ENCODE measurements around the gene EPG5. TPM values are rescaled to one million over a fixed set of nuclear protein-coding genes. Genes with fewer than 3 reads are reported as not detected.

Gene EPG5
- total RNA-seq, 6 experiments from 2014 or later = 11.6 to 15.2 (median 12.4) TPM

DNA sequence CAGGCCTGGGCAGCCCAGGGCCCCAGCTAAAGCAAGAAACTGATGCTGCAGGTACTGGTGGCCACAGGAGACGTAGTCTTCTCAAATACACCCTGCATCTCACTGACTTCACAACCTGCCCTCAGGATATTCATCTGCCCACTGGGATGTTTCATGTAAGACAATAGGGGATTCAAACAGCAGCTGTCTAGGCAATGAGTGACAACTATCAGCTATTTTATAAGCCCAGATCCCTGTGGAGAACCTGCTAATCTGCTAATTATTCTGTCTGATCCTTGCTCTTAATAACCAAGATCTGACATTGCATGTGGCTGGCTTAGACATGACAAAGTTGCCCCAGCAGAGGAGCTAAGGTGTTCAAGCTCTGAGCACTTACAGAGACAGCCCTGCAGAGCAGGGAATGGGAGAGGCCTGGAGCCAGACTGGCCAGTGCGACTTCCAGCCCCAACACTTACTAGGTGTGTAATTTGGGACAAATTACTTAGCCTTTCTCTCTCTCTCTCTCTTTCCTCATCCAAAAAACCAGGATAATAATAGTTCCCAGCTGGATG, 113.0 kb downstream of the EPG5 start:
- no peak for DNase-seq
- Histone ChIP-seq H3K36me3 (peaks cover 0 to 34% (median 8%) of the 10 kb centered on the region in 4 donors), H3K27me3 (no peaks in the 10 kb centered on the region), H3K4me1 (peaks cover 0 to 13% (median 0%) of the 10 kb centered on the region in 4 donors), H3K27ac (no peak overlapping the region), H3K4me3 (no peak overlapping the region), H3K9me3 (no peaks in the 10 kb centered on the region)
- no peak for ATAC-seq
- TF ChIP-seq POLR2A (IDR thresholded peaks at IDR 0.05) (no peak), CTCF (IDR thresholded peaks at IDR 0.05) (no peak)
- WGBS (ENCODE audit: insufficient coverage, low coverage, low lambda C conversion rate, missing lambda C conversion rate) = 95% methylated on average over 2 of the region's 2 CpGs
- intact Hi-C loops (cut with DNase I) = no loop called here

DNA sequence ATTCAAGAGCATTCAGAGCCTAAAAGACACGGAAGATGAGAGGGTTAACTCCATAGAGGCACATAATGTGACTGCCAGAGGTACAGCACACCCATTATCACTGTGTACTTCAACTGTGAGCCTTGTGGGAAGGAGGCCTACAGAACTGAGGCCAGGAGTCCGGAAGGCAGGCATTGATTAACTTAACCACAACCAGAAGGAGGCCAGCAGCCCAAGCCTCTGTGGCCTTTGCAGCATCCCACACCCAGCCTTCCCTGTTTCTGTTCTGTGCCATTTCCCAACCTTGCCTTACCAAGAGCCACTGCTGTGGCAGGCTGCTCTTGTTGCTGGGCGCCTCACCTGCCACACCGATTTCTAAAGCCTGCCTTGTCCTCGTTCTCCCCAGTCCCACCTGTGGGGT, 114.5 kb downstream of the EPG5 start:
- Histone ChIP-seq H3K36me3 (peaks cover 0 to 20% (median 5%) of the 10 kb centered on the region in 4 donors), H3K27me3 (no peaks in the 10 kb centered on the region), H3K4me1 (peaks cover 0 to 13% (median 0%) of the 10 kb centered on the region in 4 donors), H3K4me3 (no peak overlapping the region), H3K27ac (no peak overlapping the region), H3K9me3 (no peaks in the 10 kb centered on the region)
- DNase-seq (no peak), ATAC-seq (no peak)
- 94% methylated on average over 2 of the region's 5 CpGs for WGBS (ENCODE audit: insufficient coverage, low coverage, low lambda C conversion rate, missing lambda C conversion rate)
- intact Hi-C loops (cut with DNase I) = no loop called here
- no peak for TF ChIP-seq CTCF (IDR thresholded peaks at IDR 0.05)
- no peak for TF ChIP-seq POLR2A (IDR thresholded peaks at IDR 0.05)

DNA sequence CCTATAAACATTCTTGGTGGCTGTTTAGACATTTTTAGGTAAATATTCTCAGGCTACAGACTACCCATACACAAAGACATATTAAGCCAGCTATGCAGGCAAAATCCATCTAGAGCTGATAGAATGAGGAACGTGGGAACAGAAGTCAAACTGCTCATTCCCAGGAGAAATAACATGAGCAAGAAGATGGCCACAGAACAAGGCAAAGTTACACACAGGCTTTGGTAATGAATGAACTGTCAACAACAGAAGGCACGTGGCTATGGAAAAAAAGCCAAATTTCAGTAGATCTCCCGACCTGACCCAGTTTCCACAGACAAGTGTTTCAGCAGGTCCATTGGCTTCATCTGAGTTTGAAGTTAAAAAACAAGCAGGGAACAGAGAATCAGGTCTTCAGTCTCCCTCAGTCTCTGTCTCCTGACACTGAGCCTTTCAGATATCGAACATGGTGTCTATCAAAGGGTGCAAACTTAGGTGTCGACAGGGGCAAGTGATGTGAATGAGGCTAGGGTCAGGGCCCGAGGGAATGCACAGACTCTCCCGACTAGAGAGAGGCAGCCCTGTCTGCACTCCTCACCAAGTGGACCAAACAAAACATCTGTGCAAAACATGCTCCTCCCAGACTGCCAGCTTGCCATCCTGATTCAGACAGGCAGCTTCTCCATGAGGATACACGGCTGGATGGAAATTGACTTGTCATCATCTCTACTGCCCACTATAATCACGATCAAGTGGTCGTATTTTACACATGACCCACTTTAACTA, 115.8 kb downstream of the EPG5 start:
- Histone ChIP-seq H3K36me3 (peaks cover 0 to 20% (median 5%) of the 10 kb centered on the region in 4 donors), H3K4me3 (no peak overlapping the region), H3K9me3 (no peaks in the 10 kb centered on the region), H3K4me1 (peaks cover 0 to 9% (median 0%) of the 10 kb centered on the region in 4 donors), H3K27me3 (no peaks in the 10 kb centered on the region), H3K27ac (peak overlapping the region in 1 of 3 donors; percentile 44)
- DNase-seq (no peak), ATAC-seq (peak; percentile 36 to 85 (median 61))
- WGBS (ENCODE audit: insufficient coverage, low coverage, low lambda C conversion rate, missing lambda C conversion rate) = 53% methylated on average over 7 of the region's 10 CpGs
- intact Hi-C loops (cut with DNase I) = no loop called here
- TF ChIP-seq CTCF (IDR thresholded peaks at IDR 0.05) = no peak
- TF ChIP-seq POLR2A (IDR thresholded peaks at IDR 0.05) = no peak

- Histone ChIP-seq H3K4me1 (peaks cover 0 to 9% (median 0%) of the 10 kb centered on the region in 4 donors), H3K9me3 (no peaks in the 10 kb centered on the region), H3K27ac (no peak overlapping the region), H3K36me3 (peaks cover 0 to 13% (median 4%) of the 10 kb centered on the region in 4 donors), H3K27me3 (no peaks in the 10 kb centered on the region), H3K4me3 (no peak overlapping the region)
- ATAC-seq = peak in 1 of 4 donors; percentile 31
- TF ChIP-seq POLR2A (IDR thresholded peaks at IDR 0.05) (no peak), CTCF (IDR thresholded peaks at IDR 0.05) (peak in 2 of 4 donors; percentile 9 to 11)
- WGBS (ENCODE audit: insufficient coverage, low coverage, low lambda C conversion rate, missing lambda C conversion rate) = 100% methylated on average over 2 of the region's 10 CpGs
- intact Hi-C loops (cut with DNase I) = no loop called here
- DNase-seq = no peak
Observed at GRCh38 chr18:45850021-45850420, 117.1 kb downstream of the EPG5 start.
